Aorta (tissue), 5 donors: Measurements from ENCODE around the gene GP9. TPM values are rescaled to one million over a fixed set of nuclear protein-coding genes. Genes with fewer than 3 reads are reported as not detected.

Experiments
- ATAC-seq: fragments of 200-7000 bp; cut with Tn5 transposase; one replicate; pipeline ENCODE4 v1.9.1; 2022; ENCODE audit warnings: moderate library complexity; ENCODE audit not compliant: low FRiP score
- DNase-seq, 2 donors: peaks; one replicate each; pipeline ENCODE4 v3.0.0-alpha.2; 2020
- H3K27ac ChIP-seq, 2 donors: one replicate each; pipeline ENCODE4 v1.5.1; 2013; ENCODE audit warnings: low read length in 2 of 2, mild to moderate bottlenecking in 2 of 2, moderate library complexity in 2 of 2, control low read depth in 1 of 2, inconsistent platforms in 1 of 2, low read depth in 1 of 2
- H3K27me3 ChIP-seq, 2 donors: one replicate each; pipeline ENCODE4 v1.6.1; 2013; ENCODE audit warnings: control low read depth in 1 of 2, low read length in 1 of 2, mild to moderate bottlenecking in 1 of 2, moderate library complexity in 1 of 2; ENCODE audit not compliant: insufficient read depth in 2 of 2, control insufficient read depth in 1 of 2
- H3K36me3 ChIP-seq, 2 donors: one replicate each; pipeline ENCODE4 v1.6.1; 2013; ENCODE audit warnings: control low read depth in 1 of 2, low read length in 1 of 2, mild to moderate bottlenecking in 1 of 2; ENCODE audit not compliant: insufficient read depth in 2 of 2, control insufficient read depth in 1 of 2
- H3K4me1 ChIP-seq, 2 donors: one replicate each; pipeline ENCODE4 v1.6.1; 2013; ENCODE audit warnings: low read length in 2 of 2, control low read depth in 1 of 2, mild to moderate bottlenecking in 1 of 2, moderate library complexity in 1 of 2; ENCODE audit not compliant: insufficient read depth in 2 of 2, control insufficient read depth in 1 of 2
- H3K4me3 ChIP-seq, 2 donors: one replicate each; pipeline ENCODE4 v1.5.1; 2013; ENCODE audit warnings: low read length in 2 of 2, control low read depth in 1 of 2, mild to moderate bottlenecking in 1 of 2
- H3K9me3 ChIP-seq: one replicate; pipeline ENCODE4 v1.6.1; 2013; ENCODE audit warnings: mild to moderate bottlenecking, low read length; ENCODE audit not compliant: control insufficient read depth
- WGBS, 2 donors: extraction: QIAGEN DNeasy Blood & Tissue Kit; methylation state at CpG; one replicate each; pipeline ENCODE4 v1.1.7; 2013; 5-methylcytosine and 5-hydroxymethylcytosine counted together
- intact Hi-C, 2 donors: fragments of 100-400 bp; cut with DNase I; formaldehyde crosslinking; loops; one replicate each; pipeline versions ENCODE4 v1.14.2 to v1.15.0; 2022
- polyA plus RNA-seq, 2 donors: library from polyadenylated mRNA; stranded (reverse); fragments of 200-250 nt; gene quantifications; one replicate each; pipeline ENCODE4 v1.2.3, GENCODE V29; 2013
- total RNA-seq, 2 donors: library from RNA; stranded (reverse); fragmentation: NEBNext Ultra II Directional; extraction: Animal tissue kit (Norgen Biotek cat#: 25700); gene quantifications; one replicate each; pipeline ENCODE4 v1.2.1, GENCODE V29; 2021
- donor health status: healthy with polysubstance abuse.
- donor health status: Bipolar disorder and iron deficiency.
- donor health status: DM: no; HTN: no; CAD: no.
- donor health status: DM: no; HTN: no; CAD: no.
- donor health status: DM: yes; HTN: yes; CAD: no.

The GP9 gene
- total and polyA plus RNA-seq, 4 donors = not detected

- 78 to 81% methylated on average over 8 of the region's 8 CpGs for WGBS, 2 donors
- H3K27me3 ChIP-seq = no peaks in the 10 kb centered on the region
- intact Hi-C loops = no loop called here
Observed at GRCh38 chr3:129025691-129026435, 34.7 kb upstream of the GP9 start.

GRCh38 chr3:129026728-129027543 lies 33.6 kb upstream of the GP9 start:
- intact Hi-C loops = no loop called here
- peak; percentile 94 for ATAC-seq
- no peak overlapping the region for H3K27ac ChIP-seq
- H3K4me1 ChIP-seq = no peaks in the 10 kb centered on the region
- no peaks in the 10 kb centered on the region for H3K27me3 ChIP-seq
- H3K9me3 ChIP-seq = no peaks in the 10 kb centered on the region
- peak; percentile 94 to 95 for DNase-seq
- peak overlapping the region; percentile 4 to 27 for H3K4me3 ChIP-seq
- no peaks in the 10 kb centered on the region for H3K36me3 ChIP-seq
- 4 to 6% methylated on average over 47 to 54 of the region's 54 CpGs for WGBS, 2 donors

More at GRCh38 chr3:129025691-129026435, 34.7 kb upstream of the GP9 start:
- no peaks in the 10 kb centered on the region for H3K4me1 ChIP-seq
- peak in 1 of 2 donors; percentile 67 for DNase-seq
- no peak for ATAC-seq
- H3K4me3 ChIP-seq = no peak overlapping the region
- no peaks in the 10 kb centered on the region for H3K36me3 ChIP-seq
- no peak overlapping the region for H3K27ac ChIP-seq
- H3K9me3 ChIP-seq = no peaks in the 10 kb centered on the region

- intact Hi-C loops = no loop called here
- peak overlapping the region; percentile 4 to 27 for H3K4me3 ChIP-seq
- WGBS, 2 donors = 72 to 78% methylated on average over 15 of the region's 15 CpGs
- H3K27ac ChIP-seq = no peak overlapping the region
- no peaks in the 10 kb centered on the region for H3K9me3 ChIP-seq
- no peak for ATAC-seq
- no peaks in the 10 kb centered on the region for H3K27me3 ChIP-seq
- no peaks in the 10 kb centered on the region for H3K36me3 ChIP-seq
- no peak for DNase-seq
- H3K4me1 ChIP-seq = no peaks in the 10 kb centered on the region
Observed at GRCh38 chr3:129027544-129027880, 33.1 kb upstream of the GP9 start.

DNA sequence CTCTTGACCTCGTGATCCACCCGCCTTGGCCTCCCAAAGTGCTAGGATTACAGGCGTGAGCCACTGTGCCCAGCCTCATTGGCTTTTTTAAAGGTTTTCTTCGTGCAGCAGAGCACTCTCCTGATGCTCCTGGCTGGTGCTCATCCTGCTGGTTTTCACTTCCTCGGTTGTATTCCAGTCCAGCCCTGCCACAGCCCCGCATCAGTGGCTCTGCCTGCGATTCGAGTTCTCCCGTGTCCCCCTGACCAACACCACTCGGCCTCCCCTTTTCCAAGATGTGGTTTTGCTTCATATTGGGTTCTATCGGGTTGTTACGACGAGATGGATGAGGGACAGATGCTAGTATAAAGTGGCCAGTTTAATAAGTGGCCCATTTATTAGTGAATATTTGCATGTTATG lies 31.7 kb upstream of the GP9 start:
- H3K4me1 ChIP-seq = no peaks in the 10 kb centered on the region
- H3K27me3 ChIP-seq = no peaks in the 10 kb centered on the region
- no peaks in the 10 kb centered on the region for H3K36me3 ChIP-seq
- intact Hi-C loops = no loop called here
- no peaks in the 10 kb centered on the region for H3K9me3 ChIP-seq
- H3K4me3 ChIP-seq = no peak overlapping the region
- H3K27ac ChIP-seq = no peak overlapping the region
- DNase-seq (peak in 1 of 2 donors; percentile 62), ATAC-seq (no peak)
- WGBS, 2 donors = 93 to 94% methylated on average over 13 of the region's 13 CpGs

DNA sequence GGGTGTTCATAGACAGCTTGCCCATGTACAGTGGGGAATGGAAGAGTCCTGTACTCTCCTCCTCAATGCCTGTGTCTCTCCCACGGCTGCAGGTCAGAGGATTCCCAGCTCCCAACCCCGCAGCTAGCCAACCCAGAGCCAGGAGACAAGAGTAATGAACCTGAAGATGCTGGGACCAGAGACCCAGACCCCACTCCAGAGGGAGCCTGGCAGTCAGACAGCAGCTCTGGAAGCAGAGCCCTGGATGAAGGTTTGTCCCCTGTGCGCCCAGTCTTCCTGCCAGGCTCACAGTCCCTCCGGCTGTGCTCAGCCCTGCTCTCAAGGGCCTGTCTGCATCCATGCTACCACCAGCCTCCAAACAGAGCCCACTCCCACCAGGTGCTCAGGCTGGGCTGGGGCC lies 30.0 kb upstream of the GP9 start:
- no peak overlapping the region for H3K27ac ChIP-seq
- no peaks in the 10 kb centered on the region for H3K4me1 ChIP-seq
- no peaks in the 10 kb centered on the region for H3K9me3 ChIP-seq
- intact Hi-C loops = no loop called here
- no peak overlapping the region for H3K4me3 ChIP-seq
- ATAC-seq (no peak), DNase-seq (peak in 1 of 2 donors; percentile 34)
- H3K27me3 ChIP-seq = no peaks in the 10 kb centered on the region
- WGBS, 2 donors = 96 to 97% methylated on average over 4 of the region's 4 CpGs
- no peaks in the 10 kb centered on the region for H3K36me3 ChIP-seq

GRCh38 chr3:129031476-129032215 lies 28.9 kb upstream of the GP9 start:
- Histone ChIP-seq H3K27ac (no peak overlapping the region), H3K36me3 (no peaks in the 10 kb centered on the region), H3K27me3 (no peaks in the 10 kb centered on the region), H3K4me1 (no peaks in the 10 kb centered on the region), H3K9me3 (no peaks in the 10 kb centered on the region), H3K4me3 (no peak overlapping the region)
- intact Hi-C loops = no loop called here
- ATAC-seq (no peak), DNase-seq (peak in 1 of 2 donors; percentile 51)
- 83 to 87% methylated on average over 10 of the region's 10 CpGs for WGBS, 2 donors

DNA sequence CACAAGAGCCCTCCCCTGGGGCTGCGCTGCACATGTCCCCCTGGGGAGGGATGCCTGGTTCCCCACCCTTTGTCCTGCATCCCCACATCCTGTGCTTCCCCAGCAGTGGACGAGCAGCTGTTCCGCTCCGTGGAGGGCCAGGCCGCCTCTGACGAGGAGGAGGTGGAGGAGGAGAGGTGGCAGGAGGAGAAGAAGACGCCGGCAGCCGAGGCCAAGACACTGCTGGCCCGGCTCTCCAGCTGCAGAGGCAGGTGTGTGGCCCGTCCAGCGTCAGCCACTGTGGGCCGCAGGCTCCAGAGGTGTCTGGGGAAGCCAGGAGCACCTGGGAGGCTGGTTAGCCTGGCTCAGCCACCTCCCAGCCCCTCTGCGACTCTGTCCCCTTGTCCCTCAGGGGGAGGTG lies 27.9 kb upstream of the GP9 start:
- Histone ChIP-seq H3K27ac (no peak overlapping the region), H3K27me3 (no peaks in the 10 kb centered on the region), H3K4me1 (no peaks in the 10 kb centered on the region), H3K4me3 (no peak overlapping the region), H3K9me3 (no peaks in the 10 kb centered on the region), H3K36me3 (no peaks in the 10 kb centered on the region)
- 90 to 92% methylated on average over 13 to 14 of the region's 14 CpGs for WGBS, 2 donors
- peak in 1 of 2 donors; percentile 61 for DNase-seq
- ATAC-seq = no peak
- intact Hi-C loops = no loop called here

GRCh38 chr3:129033151-129033550 lies 27.4 kb upstream of the GP9 start:
- intact Hi-C loops = no loop called here
- no peaks in the 10 kb centered on the region for H3K9me3 ChIP-seq
- DNase-seq (peak in 1 of 2 donors; percentile 50), ATAC-seq (no peak)
- no peak overlapping the region for H3K4me3 ChIP-seq
- H3K36me3 ChIP-seq = no peaks in the 10 kb centered on the region
- 91 to 93% methylated on average over 7 of the region's 7 CpGs for WGBS, 2 donors
- H3K4me1 ChIP-seq = no peaks in the 10 kb centered on the region
- H3K27ac ChIP-seq = no peak overlapping the region
- H3K27me3 ChIP-seq = no peaks in the 10 kb centered on the region
